NOMO-1 treated with DMSO at 0.1 percent for 48 hours (cell line): ENCODE results near the gene NECTIN2.

ENCODE experiments used
- DNase-seq: peaks from one replicate; lab custom pipeline; 2025; ENCODE audit not compliant: unreplicated experiment; lab: John Stamatoyannopoulos, UW

Gene NECTIN2

GRCh38 chr19:44845612-44846454 is at the start of gene NECTIN2:
Gene NECTIN2, plus strand, starts transcription at chr19:44846297. Its CDS starts 229 bp downstream, at chr19:44846526.
- peak; percentile 89 for DNase-seq

- DNase-seq = no peak
These were observed 49.4 kb upstream of the NECTIN2 start for GRCh38 chr19:44796701-44797115.

- no peak for DNase-seq
These were observed 46.3 kb upstream of the NECTIN2 start for GRCh38 chr19:44799627-44800346.

- DNase-seq = peak; percentile 83
These were observed 45.6 kb upstream of the NECTIN2 start for GRCh38 chr19:44800461-44800860.

- peak; percentile 78 for DNase-seq
These were observed 42.4 kb upstream of the NECTIN2 start for GRCh38 chr19:44803442-44804428.

GRCh38 chr19:44806291-44806690 is 39.8 kb upstream of the NECTIN2 start:
- DNase-seq = no peak

GRCh38 chr19:44807162-44807561 is 38.9 kb upstream of the NECTIN2 start:
- DNase-seq = no peak

GRCh38 chr19:44807652-44808462 is 38.2 kb upstream of the NECTIN2 start:
- DNase-seq = no peak

GRCh38 chr19:44808463-44809371 is 37.4 kb upstream of the NECTIN2 start, which contains the start of gene BCAM:
Gene BCAM, plus strand, starts transcription at chr19:44809103. Its CDS starts 22 bp downstream, at chr19:44809125.
- DNase-seq = no peak

GRCh38 chr19:44809577-44810233 is 36.4 kb upstream of the NECTIN2 start:
- no peak for DNase-seq

GRCh38 chr19:44810234-44811121 is 35.6 kb upstream of the NECTIN2 start:
- no peak for DNase-seq

- DNase-seq = no peak
These were observed 35.0 kb upstream of the NECTIN2 start for GRCh38 chr19:44811122-44811419.

- DNase-seq = no peak
These were observed 33.9 kb upstream of the NECTIN2 start for GRCh38 chr19:44812142-44812718.

GRCh38 chr19:44813070-44813840 is 32.8 kb upstream of the NECTIN2 start:
- DNase-seq = no peak

- DNase-seq = no peak
These were observed 32.1 kb upstream of the NECTIN2 start for GRCh38 chr19:44813841-44814470.

- no peak for DNase-seq
These were observed 31.6 kb upstream of the NECTIN2 start for GRCh38 chr19:44814517-44814916.
